Activated CD4-positive, alpha-beta T cell treated with anti-CD3 and anti-CD28 coated beads for 24 hours (primary cell): ENCODE measurements around the gene MLN.

Source experiments
- DNase-seq, 2 donors: peaks; one replicate each; pipeline ENCODE4 v3.0.0-alpha.2; 2020; ENCODE audit warnings: low read depth in 2 of 2

The MLN gene

GRCh38 chr6:33771146-33772081 is 32.4 kb downstream of the MLN start:
- DNase-seq = peak; percentile 43 to 54

- no peak for DNase-seq
These were observed 33.0 kb downstream of the MLN start for GRCh38 chr6:33770833-33771145.

GRCh38 chr6:33770124-33770832 is 33.5 kb downstream of the MLN start:
- no peak for DNase-seq

- no peak for DNase-seq
These were observed 34.5 kb downstream of the MLN start for GRCh38 chr6:33769248-33769821.

GRCh38 chr6:33768644-33769120 is 35.1 kb downstream of the MLN start:
- DNase-seq = peak; percentile 69 to 70

- DNase-seq = no peak
These were observed 36.6 kb downstream of the MLN start for GRCh38 chr6:33766921-33767907.

GRCh38 chr6:33765368-33765767 is 38.4 kb downstream of the MLN start:
- DNase-seq = no peak

GRCh38 chr6:33764036-33764435 is 39.8 kb downstream of the MLN start:
- DNase-seq = no peak

GRCh38 chr6:33763483-33763882 is 40.3 kb downstream of the MLN start:
- DNase-seq = no peak

- DNase-seq = no peak
These were observed 41.1 kb downstream of the MLN start for GRCh38 chr6:33762713-33763112.

GRCh38 chr6:33761922-33762629 is 41.7 kb downstream of the MLN start:
- DNase-seq = peak; percentile 22 to 23

GRCh38 chr6:33761581-33761921 is 42.3 kb downstream of the MLN start:
- no peak for DNase-seq

- DNase-seq = no peak
These were observed 43.7 kb downstream of the MLN start for GRCh38 chr6:33759887-33760629.

GRCh38 chr6:33758815-33759216 is 45.0 kb downstream of the MLN start:
- no peak for DNase-seq

- no peak for DNase-seq
These were observed 45.9 kb downstream of the MLN start for GRCh38 chr6:33757906-33758305.

GRCh38 chr6:33757113-33757512 is 46.7 kb downstream of the MLN start:
- no peak for DNase-seq

GRCh38 chr6:33756211-33756954 is 47.4 kb downstream of the MLN start:
- no peak for DNase-seq

- no peak for DNase-seq
These were observed 48.5 kb downstream of the MLN start for GRCh38 chr6:33755070-33755869.

GRCh38 chr6:33754222-33754621 is 49.6 kb downstream of the MLN start:
- DNase-seq = no peak
